SK-N-SH (cell line): Measurements from ENCODE around the gene CCDC102B. TPM values are rescaled to one million over a fixed set of nuclear protein-coding genes. Genes with fewer than 3 reads are reported as not detected.

ENCODE experiments used
- CTCF ChIA-PET: fragments of 300-600, 350-600 bp; formaldehyde crosslinking; extraction: SDS; loops from one replicate; lab custom pipeline; 2021; lab: Yijun Ruan, JAX
- POLR2A ChIA-PET: fragments of 350-600 bp; sonication (Branson Sonifier 250); formaldehyde crosslinking; extraction: SDS; loops from one replicate; lab custom pipeline; 2020; ENCODE audit warnings: antibody characterized with exemption, inconsistent platforms; lab: Yijun Ruan, JAX
- DNase-seq: peaks from one replicate; pipeline ENCODE4 v3.0.0; 2012
- H2AFZ ChIP-seq: fragments of 200-600 bp; sonication (generic); 2 replicates; pipeline ENCODE4 v1.8.1; 2016; ENCODE audit warnings: antibody characterized with exemption, mild to moderate bottlenecking, low read depth
- H3F3A ChIP-seq: fragments of 200-600 bp; sonication (generic); replicated peaks from 2 replicates; pipeline ENCODE3; 2016; ENCODE audit warnings: antibody characterized with exemption, mild to moderate bottlenecking; ENCODE audit not compliant: insufficient read depth
- H3K27ac ChIP-seq, 2 experiments: fragments of 200-500 bp in 1 of 2; fragments of 200-600 bp in 1 of 2; sonication (Bioruptor generic) in 1 of 2; sonication (generic), shearing (Covaris generic) in 1 of 2; 2 replicates each; pipeline versions ENCODE4 v1.5.1 to v1.6.1; 2014 to 2016; ENCODE audit warnings: low read depth in 2 of 2, inconsistent platforms in 1 of 2, low read length in 1 of 2, mild to moderate bottlenecking in 1 of 2, mixed read lengths in 1 of 2
- H3K27me3 ChIP-seq: fragments of 200-600 bp; sonication (generic), shearing (Covaris generic); 2 replicates; pipeline ENCODE4 v1.6.1; 2016; ENCODE audit warnings: mixed run types; ENCODE audit not compliant: insufficient read depth
- H3K36me3 ChIP-seq, 2 experiments: fragments of 200-500 bp in 1 of 2; fragments of 200-600 bp in 1 of 2; sonication (Bioruptor generic) in 1 of 2; sonication (generic) in 1 of 2; replicated peaks in 1 of 2; 2 replicates each; pipeline versions ENCODE3 to v1.5.1; 2014 to 2016; ENCODE audit warnings: low read length in 1 of 2, mild to moderate bottlenecking in 1 of 2; ENCODE audit not compliant: insufficient read depth in 2 of 2, control insufficient read depth in 1 of 2
- H3K4me1 ChIP-seq, 2 experiments: fragments of 200-500 bp in 1 of 2; fragments of 200-600 bp in 1 of 2; sonication (Bioruptor generic) in 1 of 2; sonication (generic), shearing (Covaris generic) in 1 of 2; 2 replicates each; pipeline versions ENCODE4 v1.5.1 to v1.6.1; 2014 to 2016; ENCODE audit warnings: low read depth in 1 of 2, low read length in 1 of 2, mixed run types in 1 of 2; ENCODE audit not compliant: insufficient read depth in 2 of 2, control insufficient read depth in 1 of 2
- H3K4me2 ChIP-seq: fragments of 200-600 bp; sonication (generic), shearing (Covaris generic); 2 replicates; pipeline ENCODE4 v1.6.1; 2017; ENCODE audit warnings: mixed run types
- H3K4me3 ChIP-seq, 2 experiments: fragments of 200-500 bp in 1 of 2; fragments of 200-600 bp in 1 of 2; sonication (Bioruptor generic) in 1 of 2; sonication (generic), shearing (Covaris generic) in 1 of 2; 2 replicates each; pipeline versions ENCODE4 v1.5.1 to v1.8.1; 2014 to 2016; ENCODE audit warnings: low read depth in 2 of 2, inconsistent platforms in 1 of 2, low read length in 1 of 2, mild to moderate bottlenecking in 1 of 2, mixed read lengths in 1 of 2, moderate library complexity in 1 of 2
- H3K79me2 ChIP-seq: fragments of 200-600 bp; sonication (generic); 2 replicates; pipeline ENCODE4 v1.8.1; 2017; ENCODE audit warnings: mild to moderate bottlenecking; ENCODE audit not compliant: insufficient read depth
- H3K9ac ChIP-seq: fragments of 200-600 bp; sonication (generic); 2 replicates; pipeline ENCODE4 v1.6.1; 2017; ENCODE audit warnings: mixed run types
- H3K9me2 ChIP-seq: fragments of 200-600 bp; sonication (generic); 2 replicates; pipeline ENCODE4 v1.6.1; 2017; ENCODE audit warnings: mixed run types
- H3K9me3 ChIP-seq: fragments of 200-600 bp; sonication (generic); 2 replicates; pipeline ENCODE4 v1.6.1; 2017; ENCODE audit warnings: mixed run types, mild to moderate bottlenecking, moderate library complexity
- H4K20me1 ChIP-seq: fragments of 200-600 bp; sonication (generic); 2 replicates; pipeline ENCODE4 v1.6.1; 2017; ENCODE audit warnings: mild to moderate bottlenecking, mixed run types; ENCODE audit not compliant: insufficient read depth
- EZH2phosphoT487 ChIP-seq: fragments of 200-600 bp; sonication (generic); IDR thresholded peaks from 2 replicates; pipeline ENCODE4 v1.6.1; 2017; ENCODE audit warnings: low read depth, mixed run types, mild to moderate bottlenecking, antibody characterized with exemption, moderate library complexity, borderline replicate concordance
- FOSL2 ChIP-seq: IDR thresholded peaks from 2 replicates; pipeline ENCODE4 v1.4.0; 2012; ENCODE audit warnings: low read depth, mild to moderate bottlenecking, moderate library complexity, borderline replicate concordance
- FOXM1 ChIP-seq: IDR thresholded peaks from 2 replicates; pipeline ENCODE4 v1.4.0; 2012; ENCODE audit warnings: low read depth, mild to moderate bottlenecking
- GATA2 ChIP-seq: sonication (generic); formaldehyde crosslinking; IDR thresholded peaks from 2 replicates; pipeline ENCODE4 v1.5.0; 2020; ENCODE audit warnings: mild to moderate bottlenecking, missing genetic modification reagents
- IRF3 ChIP-seq: fragments of 150-350 bp; IDR thresholded peaks from 2 replicates; pipeline ENCODE4 v1.6.1; 2016; ENCODE audit warnings: mild to moderate bottlenecking, low read depth, low read length
- JUND ChIP-seq: IDR thresholded peaks from 2 replicates; pipeline ENCODE4 v1.4.0; 2012
- NRF1 ChIP-seq: IDR thresholded peaks from 2 replicates; pipeline ENCODE4 v1.6.1; 2012; ENCODE audit warnings: low read depth, mild to moderate bottlenecking, low read length
- PBX3 ChIP-seq: IDR thresholded peaks from 2 replicates; pipeline ENCODE4; 2012
- POLR2AphosphoS5 ChIP-seq: IDR thresholded peaks from 2 replicates; pipeline ENCODE4 v1.6.1; 2012; ENCODE audit warnings: low read depth, low read length
- RCOR1 ChIP-seq: fragments of 150-350 bp; IDR thresholded peaks from 2 replicates; pipeline ENCODE4 v1.6.1; 2017; ENCODE audit warnings: antibody characterized with exemption, low read length
- REST ChIP-seq: IDR thresholded peaks from 2 replicates; pipeline ENCODE4 v1.6.1; 2012; ENCODE audit warnings: mild to moderate bottlenecking, low read depth, low read length, moderate library complexity
- TCF12 ChIP-seq: IDR thresholded peaks from 2 replicates; pipeline ENCODE4 v1.4.0; 2012
- TEAD4 ChIP-seq: IDR thresholded peaks from 2 replicates; pipeline ENCODE4 v1.4.0; 2012; ENCODE audit warnings: mild to moderate bottlenecking, borderline replicate concordance; ENCODE audit not compliant: insufficient read depth
- USF2 ChIP-seq: fragments of 150-350 bp; IDR thresholded peaks from 2 replicates; pipeline ENCODE4 v1.6.1; 2017; ENCODE audit warnings: antibody characterized with exemption, low read length, low read depth, borderline replicate concordance
- WGBS: methylation state at CpG from one replicate; pipeline ENCODE4 v1.1.6; 2017; ENCODE audit warnings: low lambda C conversion rate; 5-methylcytosine and 5-hydroxymethylcytosine counted together
- polyA plus RNA-seq, 3 experiments: library from polyadenylated mRNA; depleted of rRNA; stranded (reverse); fragments of >200 nt; gene quantifications; 2 replicates each; pipeline ENCODE4 v1.2.3, GENCODE V29; 2012
- small RNA-seq, 7 experiments: library from RNA; depleted of rRNA; stranded (forward); fragments of <200 nt; gene quantifications; one replicate each; pipeline ENCODE3, GENCODE V24; 2012

CCDC102B gene
- polyA plus RNA-seq, 1 of the 3 experiments (the other 2 are of a cell fraction): 2.0 TPM

DNA sequence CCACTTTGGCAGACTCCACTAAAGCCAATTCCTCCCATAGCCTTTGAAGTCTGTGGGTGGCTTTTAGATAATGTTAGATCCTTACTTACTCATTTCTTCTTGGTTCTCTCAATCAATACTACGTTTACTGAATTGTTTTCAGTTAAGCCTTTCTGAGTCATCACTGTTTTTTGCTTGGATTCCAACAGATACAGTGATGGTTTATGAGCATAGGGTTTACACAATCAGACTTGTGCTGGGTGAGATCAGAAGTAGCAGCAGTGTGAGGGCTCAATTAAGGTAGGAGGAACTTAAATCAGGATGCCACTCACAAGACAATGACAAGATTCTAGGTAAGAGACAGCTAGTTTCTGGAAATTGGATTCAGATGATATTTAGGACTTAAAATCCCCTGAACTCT lies 305.1 kb downstream of the CCDC102B start:
- H3K4me1 ChIP-seq: no peaks in the 10 kb centered on the region
- no peaks in the 10 kb centered on the region for H4K20me1 ChIP-seq
- 23% methylated on average over 1 of the region's 1 CpG for WGBS
- DNase-seq: no peak
- TF ChIP-seq EZH2phosphoT487 (no peak), USF2 (no peak), POLR2AphosphoS5 (no peak), TEAD4 (no peak), NRF1 (no peak), FOXM1 (no peak), PBX3 (no peak), JUND (no peak), TCF12 (no peak), RCOR1 (no peak), IRF3 (no peak), FOSL2 (no peak), REST (no peak), GATA2 (CRISPR knock-in tag) (no peak)
- H3K9me2 ChIP-seq: no peaks in the 10 kb centered on the region
- ChIA-PET POLR2A (no interaction called here), CTCF (no interaction called here)
- no peak overlapping the region for H2AFZ ChIP-seq
- H3K27me3 ChIP-seq: no peaks in the 10 kb centered on the region
- H3F3A ChIP-seq: no peaks in the 10 kb centered on the region
- H3K9ac ChIP-seq: no peak overlapping the region
- H3K36me3 ChIP-seq: no peaks in the 10 kb centered on the region
- H3K4me2 ChIP-seq: no peak overlapping the region
- H3K4me3 ChIP-seq: no peak overlapping the region
- no peak overlapping the region for H3K27ac ChIP-seq
- H3K79me2 ChIP-seq: no peaks in the 10 kb centered on the region
- H3K9me3 ChIP-seq: no peaks in the 10 kb centered on the region

Small RNA genes lying within 50 kb of the gene (small RNA-seq; reads per million reads assigned to genes)
- gene RNU6-39P: 0 to 3.6 (median 0.21) reads per million in 7 experiments

Other genes with a start within 250 kb of the CCDC102B start
- gene TMX3, start 83.0 kb upstream of the CCDC102B start, polyA plus RNA-seq (2012; rRNA removed): 23.3 and 33.5 TPM in 2 replicates